HEK293 (cell line): Measurements from ENCODE around the gene MYH14.

Experiments
- CTCF ChIA-PET: fragments of 350-600 bp; formaldehyde crosslinking; extraction: SDS; loops from one replicate; lab custom pipeline; 2021; ENCODE audit warnings: antibody characterized with exemption; lab: Yijun Ruan, JAX
- POLR2A ChIA-PET: fragments of 300-600 bp; formaldehyde crosslinking; extraction: SDS; loops from one replicate; lab custom pipeline; 2020; ENCODE audit warnings: antibody characterized with exemption, inconsistent platforms; lab: Yijun Ruan, JAX
- H3K27ac ChIP-seq: fragments of 200-500 bp; sonication (Bioruptor generic); 2 replicates; pipeline ENCODE4 v1.5.1; 2014; ENCODE audit warnings: low read depth, low read length, control low read depth, inconsistent platforms; ENCODE audit errors: extremely low read depth
- H3K36me3 ChIP-seq, 2 experiments: fragments of 200-500 bp in 1 of 2; sonication (Bioruptor generic) in 1 of 2; 1 replicate in 1 of 2; 2 replicates in 1 of 2; pipeline ENCODE4 v1.5.1; 2014 to 2017; ENCODE audit warnings: inconsistent platforms in 2 of 2, low read length in 2 of 2; ENCODE audit not compliant: control insufficient read depth in 2 of 2, insufficient read depth in 1 of 2
- H3K4me1 ChIP-seq: fragments of 200-500 bp; sonication (Bioruptor generic); 2 replicates; pipeline ENCODE4 v1.5.1; 2014; ENCODE audit warnings: mild to moderate bottlenecking, low read length, inconsistent platforms; ENCODE audit not compliant: control insufficient read depth, insufficient read depth
- H3K4me3 ChIP-seq: 2 replicates; pipeline ENCODE4 v1.5.1; 2011; ENCODE audit warnings: low read depth, mild to moderate bottlenecking, control low read depth, low read length, moderate library complexity
- H3K9me3 ChIP-seq: fragments of 200-500 bp; sonication (Bioruptor generic); 2 replicates; pipeline ENCODE4 v1.5.1; 2014; ENCODE audit warnings: low read depth, low read length, inconsistent platforms; ENCODE audit not compliant: control insufficient read depth, insufficient read depth
- EGR2 ChIP-seq: fragments of 450-650 bp; formaldehyde crosslinking; IDR thresholded peaks from 2 replicates; pipeline ENCODE4 v1.5.1; 2016; ENCODE audit warnings: low read depth, missing biosample characterization, missing genetic modification characterization
- GLIS1 ChIP-seq: fragments of 450-650 bp; formaldehyde crosslinking; IDR thresholded peaks from 2 replicates; pipeline ENCODE4 v1.5.1; 2016; ENCODE audit warnings: missing biosample characterization, missing genetic modification characterization
- HOXC10 ChIP-seq: sonication (generic); formaldehyde crosslinking; IDR thresholded peaks from 2 replicates; pipeline ENCODE4 v1.8.1; 2023; ENCODE audit warnings: mild to moderate bottlenecking, missing genetic modification reagents
- KLF17 ChIP-seq: fragments of 450-650 bp; formaldehyde crosslinking; IDR thresholded peaks from 2 replicates; pipeline ENCODE4 v1.5.1; 2016; ENCODE audit warnings: missing biosample characterization, missing genetic modification characterization
- PBX3 ChIP-seq: sonication (generic); formaldehyde crosslinking; IDR thresholded peaks from 2 replicates; pipeline ENCODE4 v1.8.1; 2022; ENCODE audit warnings: mild to moderate bottlenecking, moderate library complexity, missing genetic modification reagents
- ZFHX2 ChIP-seq: fragments of 450-650 bp; formaldehyde crosslinking; conservative IDR thresholded peaks from 2 replicates; pipeline ENCODE4 v1.5.1; 2016; ENCODE audit warnings: missing biosample characterization, missing genetic modification characterization
- ZFP3 ChIP-seq: fragments of 450-650 bp; formaldehyde crosslinking; IDR thresholded peaks from 2 replicates; pipeline ENCODE4 v1.5.1; 2016; ENCODE audit warnings: low read depth, missing biosample characterization, missing genetic modification characterization
- ZNF169 ChIP-seq: fragments of 450-650 bp; formaldehyde crosslinking; IDR thresholded peaks from 2 replicates; pipeline ENCODE4 v1.5.1; 2016; ENCODE audit warnings: missing biosample characterization, missing genetic modification characterization
- ZNF202 ChIP-seq: fragments of 450-650 bp; formaldehyde crosslinking; IDR thresholded peaks from 2 replicates; pipeline ENCODE4 v1.5.1; 2016; ENCODE audit warnings: missing biosample characterization, missing genetic modification characterization, borderline replicate concordance
- ZNF221 ChIP-seq: fragments of 450-650 bp; formaldehyde crosslinking; IDR thresholded peaks from 2 replicates; pipeline ENCODE4 v1.5.1; 2017; ENCODE audit warnings: missing biosample characterization, missing genetic modification characterization, borderline replicate concordance
- ZNF324 ChIP-seq: fragments of 450-650 bp; formaldehyde crosslinking; IDR thresholded peaks from 2 replicates; pipeline ENCODE4 v1.5.1; 2016; ENCODE audit warnings: missing biosample characterization, missing genetic modification characterization
- ZNF558 ChIP-seq: fragments of 450-650 bp; formaldehyde crosslinking; IDR thresholded peaks from 2 replicates; pipeline ENCODE4 v1.5.1; 2016; ENCODE audit warnings: missing biosample characterization, missing genetic modification characterization
- ZNF621 ChIP-seq: fragments of 450-650 bp; formaldehyde crosslinking; IDR thresholded peaks from 2 replicates; pipeline ENCODE4 v1.5.1; 2017; ENCODE audit warnings: missing biosample characterization, missing genetic modification characterization
- ZNF692 ChIP-seq: fragments of 450-650 bp; formaldehyde crosslinking; IDR thresholded peaks from 2 replicates; pipeline ENCODE4 v1.5.1; 2016; ENCODE audit warnings: missing biosample characterization, missing genetic modification characterization
- ZNF843 ChIP-seq: fragments of 450-650 bp; formaldehyde crosslinking; IDR thresholded peaks from 2 replicates; pipeline ENCODE4 v1.5.1; 2016; ENCODE audit warnings: missing biosample characterization, missing genetic modification characterization
- TF ChIP-seq, protein P1 (sequence below): fragments of 450-650 bp; formaldehyde crosslinking; IDR thresholded peaks from 2 replicates; pipeline ENCODE4 v1.5.1; 2016; ENCODE audit warnings: missing biosample characterization, missing genetic modification characterization
- TF ChIP-seq, protein P2 (sequence below): fragments of 450-650 bp; formaldehyde crosslinking; IDR thresholded peaks from 2 replicates; pipeline ENCODE4 v1.5.1; 2017; ENCODE audit warnings: missing biosample characterization, missing genetic modification characterization
- TF ChIP-seq, protein P3 (sequence below): fragments of 450-650 bp; formaldehyde crosslinking; IDR thresholded peaks from 2 replicates; pipeline ENCODE4 v1.5.1; 2016; ENCODE audit warnings: missing biosample characterization, missing genetic modification characterization
- TF ChIP-seq, protein P4 (sequence below): fragments of 450-650 bp; formaldehyde crosslinking; IDR thresholded peaks from 2 replicates; pipeline ENCODE4 v1.5.1; 2017; ENCODE audit warnings: missing biosample characterization, missing genetic modification characterization

MYH14 gene

DNA sequence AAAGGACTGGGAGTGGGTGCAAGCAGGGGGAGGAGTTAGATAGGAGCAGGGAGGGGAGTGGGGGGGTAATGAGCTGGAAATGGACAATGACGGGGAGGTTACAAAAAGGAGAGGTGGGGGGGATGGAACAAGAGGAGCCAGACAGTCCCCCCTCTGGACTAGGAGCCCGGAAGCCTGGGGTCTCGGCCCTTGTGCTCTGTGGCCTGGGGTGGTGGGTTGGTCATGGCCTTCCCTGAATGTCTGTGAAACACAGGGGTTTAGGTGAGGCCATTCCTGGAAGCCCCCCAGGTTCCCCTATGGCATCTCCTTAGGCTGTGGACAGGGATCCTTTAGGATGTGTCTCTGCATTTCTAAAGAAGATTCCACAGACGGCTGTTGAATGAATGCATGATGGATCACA lies 113.7 kb downstream of the MYH14 start:
- Histone ChIP-seq H3K4me1 (peaks cover 9% of the 10 kb centered on the region), H3K27ac (no peak overlapping the region), H3K36me3 (no peaks in the 10 kb centered on the region), H3K9me3 (no peaks in the 10 kb centered on the region), H3K4me3 (no peak overlapping the region)
- TF ChIP-seq PBX3 (CRISPR knock-in tag) (no peak), ZNF843 (no peak), ZNF169 (no peak), HOXC10 (CRISPR knock-in tag) (no peak), ZFHX2 (peak; percentile 35), ZNF621 (tag by site-specific recombination) (no peak), EGR2 (tag by site-specific recombination) (peak; percentile 53)
- TF ChIP-seq, protein P1, sequence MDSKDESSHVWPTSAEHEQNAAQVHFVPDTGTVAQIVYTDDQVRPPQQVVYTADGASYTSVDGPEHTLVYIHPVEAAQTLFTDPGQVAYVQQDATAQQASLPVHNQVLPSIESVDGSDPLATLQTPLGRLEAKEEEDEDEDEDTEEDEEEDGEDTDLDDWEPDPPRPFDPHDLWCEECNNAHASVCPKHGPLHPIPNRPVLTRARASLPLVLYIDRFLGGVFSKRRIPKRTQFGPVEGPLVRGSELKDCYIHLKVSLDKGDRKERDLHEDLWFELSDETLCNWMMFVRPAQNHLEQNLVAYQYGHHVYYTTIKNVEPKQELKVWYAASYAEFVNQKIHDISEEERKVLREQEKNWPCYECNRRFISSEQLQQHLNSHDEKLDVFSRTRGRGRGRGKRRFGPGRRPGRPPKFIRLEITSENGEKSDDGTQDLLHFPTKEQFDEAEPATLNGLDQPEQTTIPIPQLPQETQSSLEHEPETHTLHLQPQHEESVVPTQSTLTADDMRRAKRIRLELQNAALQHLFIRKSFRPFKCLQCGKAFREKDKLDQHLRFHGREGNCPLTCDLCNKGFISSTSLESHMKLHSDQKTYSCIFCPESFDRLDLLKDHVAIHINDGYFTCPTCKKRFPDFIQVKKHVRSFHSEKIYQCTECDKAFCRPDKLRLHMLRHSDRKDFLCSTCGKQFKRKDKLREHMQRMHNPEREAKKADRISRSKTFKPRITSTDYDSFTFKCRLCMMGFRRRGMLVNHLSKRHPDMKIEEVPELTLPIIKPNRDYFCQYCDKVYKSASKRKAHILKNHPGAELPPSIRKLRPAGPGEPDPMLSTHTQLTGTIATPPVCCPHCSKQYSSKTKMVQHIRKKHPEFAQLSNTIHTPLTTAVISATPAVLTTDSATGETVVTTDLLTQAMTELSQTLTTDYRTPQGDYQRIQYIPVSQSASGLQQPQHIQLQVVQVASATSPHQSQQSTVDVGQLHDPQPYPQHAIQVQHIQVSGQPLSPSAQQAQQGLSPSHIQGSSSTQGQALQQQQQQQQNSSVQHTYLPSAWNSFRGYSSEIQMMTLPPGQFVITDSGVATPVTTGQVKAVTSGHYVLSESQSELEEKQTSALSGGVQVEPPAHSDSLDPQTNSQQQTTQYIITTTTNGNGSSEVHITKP (tag by site-specific recombination), result peak; percentile 70
- TF ChIP-seq, protein P2, sequence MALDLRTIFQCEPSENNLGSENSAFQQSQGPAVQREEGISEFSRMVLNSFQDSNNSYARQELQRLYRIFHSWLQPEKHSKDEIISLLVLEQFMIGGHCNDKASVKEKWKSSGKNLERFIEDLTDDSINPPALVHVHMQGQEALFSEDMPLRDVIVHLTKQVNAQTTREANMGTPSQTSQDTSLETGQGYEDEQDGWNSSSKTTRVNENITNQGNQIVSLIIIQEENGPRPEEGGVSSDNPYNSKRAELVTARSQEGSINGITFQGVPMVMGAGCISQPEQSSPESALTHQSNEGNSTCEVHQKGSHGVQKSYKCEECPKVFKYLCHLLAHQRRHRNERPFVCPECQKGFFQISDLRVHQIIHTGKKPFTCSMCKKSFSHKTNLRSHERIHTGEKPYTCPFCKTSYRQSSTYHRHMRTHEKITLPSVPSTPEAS (tag by site-specific recombination), result no peak
- TF ChIP-seq, protein P3, sequence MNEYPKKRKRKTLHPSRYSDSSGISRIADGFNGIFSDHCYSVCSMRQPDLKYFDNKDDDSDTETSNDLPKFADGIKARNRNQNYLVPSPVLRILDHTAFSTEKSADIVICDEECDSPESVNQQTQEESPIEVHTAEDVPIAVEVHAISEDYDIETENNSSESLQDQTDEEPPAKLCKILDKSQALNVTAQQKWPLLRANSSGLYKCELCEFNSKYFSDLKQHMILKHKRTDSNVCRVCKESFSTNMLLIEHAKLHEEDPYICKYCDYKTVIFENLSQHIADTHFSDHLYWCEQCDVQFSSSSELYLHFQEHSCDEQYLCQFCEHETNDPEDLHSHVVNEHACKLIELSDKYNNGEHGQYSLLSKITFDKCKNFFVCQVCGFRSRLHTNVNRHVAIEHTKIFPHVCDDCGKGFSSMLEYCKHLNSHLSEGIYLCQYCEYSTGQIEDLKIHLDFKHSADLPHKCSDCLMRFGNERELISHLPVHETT (tag by site-specific recombination), result no peak
- CTCF ChIA-PET, result interaction anchor here (0.5 to 1.0 kb wide), 2 partner anchors 115 to 1728 kb away, joined by 3 read pairs; no protein-coding TSS in a partner anchor
- POLR2A ChIA-PET, result interaction anchor here (1.5 kb wide), 1 partner anchor 17 kb away, joined by 4 read pairs; no protein-coding TSS in a partner anchor

- ChIA-PET POLR2A (interaction anchor here (1.4 kb wide), 1 partner anchor 11 kb away, joined by 4 read pairs; the partner anchor contains the start of gene KCNC3), CTCF (interaction anchor here (0.7 to 1.2 kb wide), 3 partner anchors 163 to 171 kb away, joined by 3 to 4 read pairs (median 4); no protein-coding TSS in a partner anchor)
- Histone ChIP-seq H3K4me1 (peaks cover 5% of the 10 kb centered on the region; the same call in 1 of the 2 replicates), H3K27ac (no peak overlapping the region), H3K4me3 (no peak overlapping the region), H3K36me3 (peaks cover 0 to 3% of the 10 kb centered on the region in 2 experiments; a peak in 1 of 3 replicates), H3K9me3 (no peaks in the 10 kb centered on the region)
- TF ChIP-seq ZNF169 (no peak), ZNF221 (tag by site-specific recombination) (no peak), GLIS1 (no peak), ZFP3 (no peak), ZNF558 (tag by site-specific recombination) (no peak), KLF17 (tag by site-specific recombination) (no peak), ZNF202 (tag by site-specific recombination) (no peak), ZNF324 (tag by site-specific recombination) (no peak), PBX3 (CRISPR knock-in tag) (no peak), ZNF692 (tag by site-specific recombination) (no peak)
- TF ChIP-seq, protein P4, sequence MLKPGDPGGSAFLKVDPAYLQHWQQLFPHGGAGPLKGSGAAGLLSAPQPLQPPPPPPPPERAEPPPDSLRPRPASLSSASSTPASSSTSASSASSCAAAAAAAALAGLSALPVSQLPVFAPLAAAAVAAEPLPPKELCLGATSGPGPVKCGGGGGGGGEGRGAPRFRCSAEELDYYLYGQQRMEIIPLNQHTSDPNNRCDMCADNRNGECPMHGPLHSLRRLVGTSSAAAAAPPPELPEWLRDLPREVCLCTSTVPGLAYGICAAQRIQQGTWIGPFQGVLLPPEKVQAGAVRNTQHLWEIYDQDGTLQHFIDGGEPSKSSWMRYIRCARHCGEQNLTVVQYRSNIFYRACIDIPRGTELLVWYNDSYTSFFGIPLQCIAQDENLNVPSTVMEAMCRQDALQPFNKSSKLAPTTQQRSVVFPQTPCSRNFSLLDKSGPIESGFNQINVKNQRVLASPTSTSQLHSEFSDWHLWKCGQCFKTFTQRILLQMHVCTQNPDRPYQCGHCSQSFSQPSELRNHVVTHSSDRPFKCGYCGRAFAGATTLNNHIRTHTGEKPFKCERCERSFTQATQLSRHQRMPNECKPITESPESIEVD (tag by site-specific recombination), result no peak
These were observed 115.0 kb downstream of the MYH14 start for GRCh38 chr19:50318438-50318837.
